ENCODE results near the gene SRPX. TPM values are rescaled to one million over a fixed set of nuclear protein-coding genes. Genes with fewer than 3 reads are reported as not detected.
A peak's percentile ranks its signal among the peaks of the same experiment; 100 is the strongest.

The SRPX gene
- total and polyA plus RNA-seq, 2 experiments from 2014 or later, result 101 to 189 TPM

DNA sequence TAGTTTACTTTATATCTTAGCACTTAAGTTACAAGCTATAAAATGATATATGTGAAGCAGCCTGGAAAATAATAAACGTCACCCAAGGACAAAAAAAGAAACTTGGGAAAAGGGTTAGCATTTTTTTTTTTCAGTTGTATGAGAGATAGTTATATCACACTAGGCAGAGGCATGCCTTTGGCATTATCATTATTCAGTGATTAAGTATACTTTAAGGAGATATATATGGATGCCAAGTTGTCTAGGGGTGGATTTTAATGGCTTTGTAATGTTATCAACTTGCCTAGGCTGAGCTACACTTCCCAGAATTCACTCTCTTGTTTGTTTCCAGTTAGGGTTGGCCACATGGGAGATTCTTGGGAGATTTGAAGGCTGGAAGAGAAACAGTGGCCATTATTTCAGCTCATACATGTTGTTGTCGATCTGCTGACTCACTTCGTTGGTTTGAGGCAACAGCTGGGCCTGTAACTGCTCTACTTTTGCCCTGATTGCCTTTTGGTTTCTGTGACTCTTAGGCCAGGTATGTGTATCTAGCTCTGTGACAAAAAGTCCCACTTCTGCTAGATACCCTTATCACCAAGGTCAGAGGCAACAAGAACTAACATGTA is 11.5 kb upstream of the SRPX start:
- Histone ChIP-seq H3K4me3 (no peak overlapping the region), H3K9me3 (ENCODE audit: low read depth) (no peaks in the 10 kb centered on the region), H3K4me1 (ENCODE audit: insufficient read depth) (no peaks in the 10 kb centered on the region), H4K20me1 (ENCODE audit: insufficient read depth, poor library complexity, severe bottlenecking) (no peaks in the 10 kb centered on the region), H3K36me3 (replicated peaks; ENCODE audit: insufficient read depth, low read depth) (no peaks in the 10 kb centered on the region), H2AFZ (no peak overlapping the region), H3K79me2 (no peaks in the 10 kb centered on the region), H3K4me2 (no peak overlapping the region), H3K27me3 (no peaks in the 10 kb centered on the region), H3K27ac (peak overlapping the region; percentile 34), H3K9me2 (replicated peaks; ENCODE audit: insufficient read depth) (no peaks in the 10 kb centered on the region)
- TF ChIP-seq, protein P1, sequence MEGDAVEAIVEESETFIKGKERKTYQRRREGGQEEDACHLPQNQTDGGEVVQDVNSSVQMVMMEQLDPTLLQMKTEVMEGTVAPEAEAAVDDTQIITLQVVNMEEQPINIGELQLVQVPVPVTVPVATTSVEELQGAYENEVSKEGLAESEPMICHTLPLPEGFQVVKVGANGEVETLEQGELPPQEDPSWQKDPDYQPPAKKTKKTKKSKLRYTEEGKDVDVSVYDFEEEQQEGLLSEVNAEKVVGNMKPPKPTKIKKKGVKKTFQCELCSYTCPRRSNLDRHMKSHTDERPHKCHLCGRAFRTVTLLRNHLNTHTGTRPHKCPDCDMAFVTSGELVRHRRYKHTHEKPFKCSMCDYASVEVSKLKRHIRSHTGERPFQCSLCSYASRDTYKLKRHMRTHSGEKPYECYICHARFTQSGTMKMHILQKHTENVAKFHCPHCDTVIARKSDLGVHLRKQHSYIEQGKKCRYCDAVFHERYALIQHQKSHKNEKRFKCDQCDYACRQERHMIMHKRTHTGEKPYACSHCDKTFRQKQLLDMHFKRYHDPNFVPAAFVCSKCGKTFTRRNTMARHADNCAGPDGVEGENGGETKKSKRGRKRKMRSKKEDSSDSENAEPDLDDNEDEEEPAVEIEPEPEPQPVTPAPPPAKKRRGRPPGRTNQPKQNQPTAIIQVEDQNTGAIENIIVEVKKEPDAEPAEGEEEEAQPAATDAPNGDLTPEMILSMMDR (IDR thresholded peaks at IDR 0.05; ENCODE audit: poor library complexity), result no peak
- TF ChIP-seq EZH2 (IDR thresholded peaks at IDR 0.05; ENCODE audit: borderline replicate concordance), result no peak
- no peak for TF ChIP-seq EZH2phosphoT487 (IDR thresholded peaks at IDR 0.05; ENCODE audit: low read depth, severe bottlenecking, unreplicated experiment)
- DNase-seq (ENCODE audit: low spot score), result no peak
- WGBS (ENCODE audit: low lambda C conversion rate, missing lambda C conversion rate), result 57% methylated on average over 3 of the region's 3 CpGs

DNA sequence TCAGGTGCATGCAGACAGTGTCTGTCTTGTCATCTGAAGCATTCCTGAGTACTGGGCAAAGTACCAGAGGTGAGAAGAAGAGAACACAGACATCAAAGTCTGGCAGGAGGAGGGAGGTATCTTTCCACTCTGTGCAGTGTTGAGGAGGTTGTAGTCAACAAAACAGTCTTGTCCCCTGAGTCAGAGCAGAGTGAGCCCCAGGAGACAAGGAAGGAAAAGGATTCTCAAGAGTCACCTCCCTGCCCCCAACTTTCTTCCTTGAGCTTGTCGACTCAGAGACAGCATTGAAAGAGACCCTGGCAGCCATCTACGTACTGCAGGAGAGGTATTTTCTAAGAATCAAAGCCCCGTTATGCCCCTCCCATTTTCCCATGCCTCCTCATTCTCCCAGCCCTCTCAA is 4.4 kb upstream of the SRPX start:
- H3K9me2 ChIP-seq (replicated peaks; ENCODE audit: insufficient read depth), result no peaks in the 10 kb centered on the region
- WGBS (ENCODE audit: low lambda C conversion rate, missing lambda C conversion rate), result 46% methylated on average over 3 of the region's 3 CpGs
- H3K4me1 ChIP-seq (ENCODE audit: insufficient read depth), result no peaks in the 10 kb centered on the region
- DNase-seq (ENCODE audit: low spot score), result no peak
- H3K4me3 ChIP-seq, result no peak overlapping the region
- H3K36me3 ChIP-seq (replicated peaks; ENCODE audit: insufficient read depth, low read depth), result no peaks in the 10 kb centered on the region
- H3K9me3 ChIP-seq (ENCODE audit: low read depth), result no peaks in the 10 kb centered on the region
- no peaks in the 10 kb centered on the region for H3K27me3 ChIP-seq
- H4K20me1 ChIP-seq (ENCODE audit: insufficient read depth, poor library complexity, severe bottlenecking), result no peaks in the 10 kb centered on the region
- H2AFZ ChIP-seq, result no peak overlapping the region
- H3K4me2 ChIP-seq, result peak overlapping the region; percentile 27
- H3K79me2 ChIP-seq, result no peaks in the 10 kb centered on the region
- H3K27ac ChIP-seq, result peak overlapping the region; percentile 10
- TF ChIP-seq EZH2 (IDR thresholded peaks at IDR 0.05; ENCODE audit: borderline replicate concordance) (no peak), EZH2phosphoT487 (IDR thresholded peaks at IDR 0.05; ENCODE audit: low read depth, severe bottlenecking, unreplicated experiment) (no peak)
- TF ChIP-seq, protein P1 (IDR thresholded peaks at IDR 0.05; ENCODE audit: poor library complexity), result no peak

DNA sequence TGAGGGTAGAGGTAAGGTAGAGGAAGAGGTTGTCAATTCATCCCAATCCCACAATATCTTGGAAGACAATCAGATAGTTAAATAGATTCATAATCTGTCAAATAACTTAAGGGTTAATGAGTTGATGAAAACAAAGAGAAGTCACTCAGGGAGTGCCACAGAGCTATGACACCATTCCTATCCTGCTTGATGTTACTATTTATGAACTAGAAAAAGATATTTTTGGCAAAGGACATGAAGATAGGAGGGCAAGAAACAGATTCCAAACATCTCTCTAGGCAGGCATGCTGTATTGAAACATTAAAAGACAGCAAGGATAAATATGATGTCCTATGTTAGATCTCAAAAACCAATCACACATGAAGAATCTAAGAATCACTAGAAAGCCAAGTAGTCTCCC is 3.5 kb upstream of the SRPX start:
- Histone ChIP-seq H3K4me2 (no peak overlapping the region), H2AFZ (no peak overlapping the region), H3K9me3 (ENCODE audit: low read depth) (no peaks in the 10 kb centered on the region), H3K4me3 (no peak overlapping the region), H3K79me2 (no peaks in the 10 kb centered on the region), H3K27me3 (no peaks in the 10 kb centered on the region), H3K36me3 (replicated peaks; ENCODE audit: insufficient read depth, low read depth) (no peaks in the 10 kb centered on the region), H3K4me1 (ENCODE audit: insufficient read depth) (no peaks in the 10 kb centered on the region), H3K27ac (no peak overlapping the region), H4K20me1 (ENCODE audit: insufficient read depth, poor library complexity, severe bottlenecking) (no peaks in the 10 kb centered on the region), H3K9me2 (replicated peaks; ENCODE audit: insufficient read depth) (no peaks in the 10 kb centered on the region)
- DNase-seq (ENCODE audit: low spot score), result no peak
- TF ChIP-seq, protein P1 (IDR thresholded peaks at IDR 0.05; ENCODE audit: poor library complexity), result no peak
- TF ChIP-seq EZH2phosphoT487 (IDR thresholded peaks at IDR 0.05; ENCODE audit: low read depth, severe bottlenecking, unreplicated experiment), result no peak
- no peak for TF ChIP-seq EZH2 (IDR thresholded peaks at IDR 0.05; ENCODE audit: borderline replicate concordance)
